ENCODE data around the gene OPCML.

The OPCML gene

DNA sequence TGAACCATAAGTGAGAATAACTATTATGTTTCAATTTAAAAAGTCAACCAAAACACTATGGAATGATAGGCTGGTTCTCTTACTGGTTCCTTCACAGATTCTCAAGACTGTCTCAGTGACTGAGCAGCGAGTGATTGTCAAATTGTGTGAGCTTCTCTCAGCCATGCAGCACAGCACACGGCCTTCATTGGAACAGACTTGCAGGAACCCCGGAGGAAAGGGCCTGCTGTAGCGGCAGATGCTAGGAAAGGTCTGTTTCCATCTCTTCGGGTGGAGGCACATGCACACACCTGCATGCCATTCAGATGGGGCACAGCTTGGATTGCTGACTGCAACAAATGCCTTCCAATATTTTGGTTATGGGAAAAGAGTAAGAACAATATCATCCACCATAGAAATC, 741.8 kb downstream of the OPCML start:
- H3K27me3 ChIP-seq (replicated peaks; ENCODE audit: insufficient read depth, low read length), result no peaks in the 10 kb centered on the region

GRCh38 chr11:132788816-132789325, 743.4 kb downstream of the OPCML start:
- no peak overlapping the region for H3K9ac ChIP-seq (ENCODE audit: low read length)
- H3K9me3 ChIP-seq (replicated peaks; ENCODE audit: insufficient read depth, low read length), result no peaks in the 10 kb centered on the region
- H4K20me1 ChIP-seq (ENCODE audit: insufficient read depth, low read length), result no peaks in the 10 kb centered on the region
- H3K27ac ChIP-seq (ENCODE audit: low read length), result no peak overlapping the region
- no peaks in the 10 kb centered on the region for H3K27me3 ChIP-seq (replicated peaks; ENCODE audit: insufficient read depth, low read length)
- H3F3A ChIP-seq (ENCODE audit: insufficient read depth, low read length), result no peaks in the 10 kb centered on the region
- no peak for DNase-seq
- no peaks in the 10 kb centered on the region for H3K9me2 ChIP-seq (replicated peaks; ENCODE audit: insufficient read depth, low read length)
- no peak overlapping the region for H3K4me3 ChIP-seq (ENCODE audit: low read length)
- no peak for TF ChIP-seq EZH2 (optimal IDR thresholded peaks at IDR 0.05; ENCODE audit: low read depth, low read length)
- TF ChIP-seq EZH2phosphoT487 (IDR thresholded peaks at IDR 0.05; ENCODE audit: low read length), result no peak
- TF ChIP-seq, protein P1, sequence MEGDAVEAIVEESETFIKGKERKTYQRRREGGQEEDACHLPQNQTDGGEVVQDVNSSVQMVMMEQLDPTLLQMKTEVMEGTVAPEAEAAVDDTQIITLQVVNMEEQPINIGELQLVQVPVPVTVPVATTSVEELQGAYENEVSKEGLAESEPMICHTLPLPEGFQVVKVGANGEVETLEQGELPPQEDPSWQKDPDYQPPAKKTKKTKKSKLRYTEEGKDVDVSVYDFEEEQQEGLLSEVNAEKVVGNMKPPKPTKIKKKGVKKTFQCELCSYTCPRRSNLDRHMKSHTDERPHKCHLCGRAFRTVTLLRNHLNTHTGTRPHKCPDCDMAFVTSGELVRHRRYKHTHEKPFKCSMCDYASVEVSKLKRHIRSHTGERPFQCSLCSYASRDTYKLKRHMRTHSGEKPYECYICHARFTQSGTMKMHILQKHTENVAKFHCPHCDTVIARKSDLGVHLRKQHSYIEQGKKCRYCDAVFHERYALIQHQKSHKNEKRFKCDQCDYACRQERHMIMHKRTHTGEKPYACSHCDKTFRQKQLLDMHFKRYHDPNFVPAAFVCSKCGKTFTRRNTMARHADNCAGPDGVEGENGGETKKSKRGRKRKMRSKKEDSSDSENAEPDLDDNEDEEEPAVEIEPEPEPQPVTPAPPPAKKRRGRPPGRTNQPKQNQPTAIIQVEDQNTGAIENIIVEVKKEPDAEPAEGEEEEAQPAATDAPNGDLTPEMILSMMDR (IDR thresholded peaks at IDR 0.05; ENCODE audit: low read length), result no peak
- no peaks in the 10 kb centered on the region for H3K4me1 ChIP-seq (ENCODE audit: low read length)
- H3K79me2 ChIP-seq (ENCODE audit: low read length), result no peaks in the 10 kb centered on the region
- H3K36me3 ChIP-seq (replicated peaks; ENCODE audit: insufficient read depth, low read length), result no peaks in the 10 kb centered on the region
- H3K4me2 ChIP-seq (ENCODE audit: low read depth, low read length), result no peak overlapping the region
- H2AFZ ChIP-seq (ENCODE audit: low read length), result no peak overlapping the region

More for the DNA sequence above, 741.8 kb downstream of the OPCML start:
- H4K20me1 ChIP-seq (ENCODE audit: insufficient read depth, low read length), result no peaks in the 10 kb centered on the region
- no peaks in the 10 kb centered on the region for H3K4me1 ChIP-seq (ENCODE audit: low read length)
- no peak for DNase-seq
- H3K27ac ChIP-seq (ENCODE audit: low read length), result no peak overlapping the region
- TF ChIP-seq, protein P1 (IDR thresholded peaks at IDR 0.05; ENCODE audit: low read length), result no peak
- TF ChIP-seq EZH2 (optimal IDR thresholded peaks at IDR 0.05; ENCODE audit: low read depth, low read length) (no peak), EZH2phosphoT487 (IDR thresholded peaks at IDR 0.05; ENCODE audit: low read length) (no peak)
- H3K36me3 ChIP-seq (replicated peaks; ENCODE audit: insufficient read depth, low read length), result no peaks in the 10 kb centered on the region
- no peaks in the 10 kb centered on the region for H3K9me2 ChIP-seq (replicated peaks; ENCODE audit: insufficient read depth, low read length)
- H3K9ac ChIP-seq (ENCODE audit: low read length), result no peak overlapping the region
- H3K4me2 ChIP-seq (ENCODE audit: low read depth, low read length), result no peak overlapping the region
- no peak overlapping the region for H2AFZ ChIP-seq (ENCODE audit: low read length)
- no peaks in the 10 kb centered on the region for H3K9me3 ChIP-seq (replicated peaks; ENCODE audit: insufficient read depth, low read length)
- no peaks in the 10 kb centered on the region for H3K79me2 ChIP-seq (ENCODE audit: low read length)
- no peaks in the 10 kb centered on the region for H3F3A ChIP-seq (ENCODE audit: insufficient read depth, low read length)
- no peak overlapping the region for H3K4me3 ChIP-seq (ENCODE audit: low read length)

GRCh38 chr11:132785878-132786277, 746.4 kb downstream of the OPCML start:
- TF ChIP-seq EZH2phosphoT487 (IDR thresholded peaks at IDR 0.05; ENCODE audit: low read length) (no peak), EZH2 (optimal IDR thresholded peaks at IDR 0.05; ENCODE audit: low read depth, low read length) (no peak)
- TF ChIP-seq, protein P1 (IDR thresholded peaks at IDR 0.05; ENCODE audit: low read length), result no peak
- no peak overlapping the region for H3K27ac ChIP-seq (ENCODE audit: low read length)
- DNase-seq, result no peak

More at GRCh38 chr11:132785878-132786277, 746.4 kb downstream of the OPCML start:
- H3K4me1 ChIP-seq (ENCODE audit: low read length), result no peaks in the 10 kb centered on the region
- no peaks in the 10 kb centered on the region for H3K9me3 ChIP-seq (replicated peaks; ENCODE audit: insufficient read depth, low read length)
- H3K4me3 ChIP-seq (ENCODE audit: low read length), result no peak overlapping the region
- H3K79me2 ChIP-seq (ENCODE audit: low read length), result no peaks in the 10 kb centered on the region
- no peaks in the 10 kb centered on the region for H3F3A ChIP-seq (ENCODE audit: insufficient read depth, low read length)
- no peaks in the 10 kb centered on the region for H3K9me2 ChIP-seq (replicated peaks; ENCODE audit: insufficient read depth, low read length)
- H4K20me1 ChIP-seq (ENCODE audit: insufficient read depth, low read length), result no peaks in the 10 kb centered on the region
- no peak overlapping the region for H3K4me2 ChIP-seq (ENCODE audit: low read depth, low read length)
- H3K27me3 ChIP-seq (replicated peaks; ENCODE audit: insufficient read depth, low read length), result no peaks in the 10 kb centered on the region
- H3K36me3 ChIP-seq (replicated peaks; ENCODE audit: insufficient read depth, low read length), result no peaks in the 10 kb centered on the region
- H2AFZ ChIP-seq (ENCODE audit: low read length), result no peak overlapping the region
- no peak overlapping the region for H3K9ac ChIP-seq (ENCODE audit: low read length)
